Measurements from ENCODE around the gene CYTH2.
A peak's percentile ranks its signal among the peaks of the same experiment; 100 is the strongest.

The CYTH2 gene

GRCh38 chr19:48510421-48511268, 41.5 kb downstream of the CYTH2 start:
- H3K4me3 ChIP-seq (replicated peaks; ENCODE audit: insufficient read depth, low read length) = no peak overlapping the region
- no peak overlapping the region for H3K27ac ChIP-seq (replicated peaks)
- TF ChIP-seq GABPA (IDR thresholded peaks at IDR 0.05; ENCODE audit: low read depth) (no peak), SPI1 (IDR thresholded peaks at IDR 0.05; ENCODE audit: borderline replicate concordance, low read depth) (no peak), CTCF (IDR thresholded peaks at IDR 0.05; ENCODE audit: insufficient read depth, low read length) (no peak), POLR2AphosphoS5 (IDR thresholded peaks at IDR 0.05; ENCODE audit: low read depth) (no peak), REST (IDR thresholded peaks at IDR 0.05; ENCODE audit: insufficient replicate concordance, low read depth) (no peak)
- peak in 1 of 2 experiments; percentile 48 for DNase-seq (ENCODE audit: low read depth in 1 of 2, low spot score in 1 of 2)
- peaks cover 25% of the 10 kb centered on the region for H3K27me3 ChIP-seq (ENCODE audit: insufficient read depth, poor library complexity, severe bottlenecking)

- no peak for TF ChIP-seq CTCF (IDR thresholded peaks at IDR 0.05; ENCODE audit: insufficient read depth, low read length)
- TF ChIP-seq GABPA (IDR thresholded peaks at IDR 0.05; ENCODE audit: low read depth) = no peak
- no peak for TF ChIP-seq REST (IDR thresholded peaks at IDR 0.05; ENCODE audit: insufficient replicate concordance, low read depth)
- no peak for TF ChIP-seq POLR2AphosphoS5 (IDR thresholded peaks at IDR 0.05; ENCODE audit: low read depth)
- no peak for TF ChIP-seq SPI1 (IDR thresholded peaks at IDR 0.05; ENCODE audit: borderline replicate concordance, low read depth)
- no peak for DNase-seq (ENCODE audit: low read depth in 1 of 2, low spot score in 1 of 2)
- H3K27me3 ChIP-seq (ENCODE audit: insufficient read depth, poor library complexity, severe bottlenecking) = peaks cover 25% of the 10 kb centered on the region
- no peak overlapping the region for H3K27ac ChIP-seq (replicated peaks)
- H3K4me3 ChIP-seq (replicated peaks; ENCODE audit: insufficient read depth, low read length) = no peak overlapping the region
Observed at GRCh38 chr19:48511321-48511731, 42.2 kb downstream of the CYTH2 start.

- H3K27me3 ChIP-seq (ENCODE audit: insufficient read depth, poor library complexity, severe bottlenecking) = peaks cover 25% of the 10 kb centered on the region
- H3K4me3 ChIP-seq (replicated peaks; ENCODE audit: insufficient read depth, low read length) = no peak within 1 kb of the TSS
- H3K27ac ChIP-seq (replicated peaks) = no peak within 1 kb of the TSS
Observed at GRCh38 chr19:48511800-48512503, 42.8 kb downstream of the CYTH2 start, which contains the start of gene LMTK3. Gene LMTK3, minus strand, starts transcription at chr19:48511835. Its CDS starts 259 bp downstream, at chr19:48511576.

More at GRCh38 chr19:48511800-48512503, 42.8 kb downstream of the CYTH2 start, which contains the start of gene LMTK3:
- TF ChIP-seq POLR2AphosphoS5 (IDR thresholded peaks at IDR 0.05; ENCODE audit: low read depth) (no peak), CTCF (IDR thresholded peaks at IDR 0.05; ENCODE audit: insufficient read depth, low read length) (no peak), SPI1 (IDR thresholded peaks at IDR 0.05; ENCODE audit: borderline replicate concordance, low read depth) (no peak), REST (IDR thresholded peaks at IDR 0.05; ENCODE audit: insufficient replicate concordance, low read depth) (no peak), GABPA (IDR thresholded peaks at IDR 0.05; ENCODE audit: low read depth) (no peak)
- no peak for DNase-seq (ENCODE audit: low read depth in 1 of 2, low spot score in 1 of 2)
